Measurements from ENCODE around the gene GPR75.
"Not testable (repeated sequence)": the region's sequence is repeated elsewhere in the genome, so short reads cannot be mapped to it uniquely, and the experiment has no call there.

GPR75 gene

DNA sequence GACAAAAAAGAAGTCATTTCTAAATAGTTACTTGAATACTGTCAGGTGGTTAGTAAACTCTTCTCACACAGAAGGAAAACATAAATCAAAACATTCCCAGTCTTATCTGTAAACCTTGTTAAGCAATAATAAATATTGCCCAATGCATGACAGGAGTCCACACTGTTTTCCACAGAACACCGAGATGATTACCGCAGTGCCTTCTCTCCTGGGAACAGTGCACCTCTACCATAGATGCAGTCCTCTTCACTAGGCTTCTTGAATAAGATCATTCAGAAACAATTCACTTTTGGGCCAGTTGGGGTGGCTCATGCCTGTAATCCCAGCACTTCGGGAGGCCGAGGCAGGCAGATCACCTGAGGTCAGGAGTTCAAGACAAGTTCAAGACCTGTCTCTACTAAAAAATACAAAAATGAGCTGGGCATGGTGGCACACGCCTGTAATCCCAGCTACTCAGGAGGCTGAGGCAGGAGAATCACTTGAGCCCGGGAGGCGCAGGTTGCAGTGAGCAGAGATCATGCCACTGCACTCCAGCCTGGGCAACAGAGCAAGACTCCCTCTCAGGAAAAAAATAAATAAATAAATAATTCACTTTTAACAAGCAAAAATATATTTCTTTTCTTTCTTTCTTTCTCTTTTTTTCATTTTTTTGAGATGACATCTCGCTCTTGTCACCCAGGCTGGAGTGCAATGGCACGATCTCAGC, 8.6 kb downstream of the GPR75 start:
- not testable (repeated sequence) for H3K9ac ChIP-seq (ENCODE audit: low read depth, low read length); H3K4me2 ChIP-seq (ENCODE audit: low read length); H3K9me3 ChIP-seq (replicated peaks; ENCODE audit: low read length); H3K4me1 ChIP-seq (ENCODE audit: control insufficient read depth, insufficient read depth, low read length); H3K4me3 ChIP-seq (ENCODE audit: low read length); H3K27me3 ChIP-seq (ENCODE audit: control insufficient read depth, insufficient read depth, low read length)
- peaks cover 15% of the 10 kb centered on the region for H3K36me3 ChIP-seq (ENCODE audit: insufficient read depth, low read length)

DNA sequence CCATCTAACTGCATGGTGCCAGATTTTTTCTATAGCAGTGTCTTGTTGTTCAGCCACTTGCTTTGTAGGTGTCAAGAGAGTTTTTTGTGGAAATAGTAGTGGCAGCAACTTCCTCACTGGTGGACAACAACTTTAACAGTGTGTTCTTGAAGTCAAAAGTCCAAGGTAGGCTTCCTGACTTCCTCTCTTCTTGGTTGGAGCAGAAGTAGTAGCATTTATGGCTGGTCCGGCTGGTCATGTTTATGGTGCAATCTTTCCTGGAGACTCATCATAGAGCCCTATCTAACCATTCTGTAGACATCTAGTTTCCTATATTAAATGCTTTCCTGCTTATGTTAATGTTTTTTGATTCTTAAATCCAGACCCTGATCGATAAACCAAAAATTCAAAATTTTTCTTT, 11.7 kb downstream of the GPR75 start:
- H3K36me3 ChIP-seq (ENCODE audit: insufficient read depth, low read length), result peaks cover 4% of the 10 kb centered on the region
- H3K9ac ChIP-seq (ENCODE audit: low read depth, low read length), result no peak overlapping the region
- H3K27me3 ChIP-seq (ENCODE audit: control insufficient read depth, insufficient read depth, low read length), result no peaks in the 10 kb centered on the region
- no peaks in the 10 kb centered on the region for H3K9me3 ChIP-seq (replicated peaks; ENCODE audit: low read length)
- H3K4me2 ChIP-seq (ENCODE audit: low read length), result no peak overlapping the region
- no peak overlapping the region for H3K4me3 ChIP-seq (ENCODE audit: low read length)
- H3K4me1 ChIP-seq (ENCODE audit: control insufficient read depth, insufficient read depth, low read length), result no peaks in the 10 kb centered on the region

DNA sequence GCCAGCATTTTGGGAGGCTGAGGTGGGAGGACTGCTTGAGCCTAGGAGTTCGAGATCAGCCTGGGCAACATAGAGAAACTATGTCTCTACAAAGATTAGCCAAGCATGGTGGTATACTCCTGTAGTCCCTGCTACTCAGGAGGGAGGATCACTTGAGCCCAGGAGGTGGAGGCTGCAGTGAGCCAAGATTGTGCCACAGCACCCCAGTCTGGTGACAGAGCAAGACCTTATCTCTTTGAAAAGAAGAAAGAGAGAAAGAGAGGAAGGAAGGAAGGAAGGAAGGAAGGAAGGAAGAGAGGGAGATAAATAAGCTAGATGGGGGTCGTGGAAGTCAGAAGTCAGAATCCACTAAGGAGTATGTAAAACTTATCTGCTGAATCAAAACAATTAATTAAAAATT, 16.2 kb downstream of the GPR75 start:
- Histone ChIP-seq H3K4me2 (ENCODE audit: low read length) (no peak overlapping the region), H3K36me3 (ENCODE audit: insufficient read depth, low read length) (no peaks in the 10 kb centered on the region), H3K4me1 (ENCODE audit: control insufficient read depth, insufficient read depth, low read length) (no peaks in the 10 kb centered on the region), H3K9me3 (replicated peaks; ENCODE audit: low read length) (no peaks in the 10 kb centered on the region), H3K4me3 (ENCODE audit: low read length) (no peak overlapping the region), H3K9ac (ENCODE audit: low read depth, low read length) (no peak overlapping the region), H3K27me3 (ENCODE audit: control insufficient read depth, insufficient read depth, low read length) (no peaks in the 10 kb centered on the region)

DNA sequence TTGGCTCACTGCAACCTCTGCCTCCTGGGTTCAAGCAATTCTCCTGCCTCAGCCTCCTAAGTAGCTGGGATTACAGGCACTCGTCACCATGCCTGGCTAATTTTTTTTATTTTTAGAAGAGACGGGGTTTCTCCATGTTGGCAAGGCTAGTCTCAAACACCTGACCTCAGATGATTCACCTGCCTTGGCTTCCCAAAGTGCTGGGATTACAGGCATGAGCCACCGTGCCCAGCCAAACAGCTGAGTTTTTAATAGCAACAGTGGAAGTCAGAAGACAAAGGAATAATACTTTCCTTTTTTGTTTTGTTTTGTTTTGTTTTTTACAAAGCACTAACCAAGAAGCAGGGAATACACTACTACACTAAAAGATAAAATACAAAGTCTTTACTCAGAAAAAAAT, 16.9 kb downstream of the GPR75 start:
- no peaks in the 10 kb centered on the region for H3K27me3 ChIP-seq (ENCODE audit: control insufficient read depth, insufficient read depth, low read length)
- H3K9ac ChIP-seq (ENCODE audit: low read depth, low read length), result no peak overlapping the region
- no peaks in the 10 kb centered on the region for H3K36me3 ChIP-seq (ENCODE audit: insufficient read depth, low read length)
- no peak overlapping the region for H3K4me3 ChIP-seq (ENCODE audit: low read length)
- no peaks in the 10 kb centered on the region for H3K4me1 ChIP-seq (ENCODE audit: control insufficient read depth, insufficient read depth, low read length)
- H3K4me2 ChIP-seq (ENCODE audit: low read length), result no peak overlapping the region
- H3K9me3 ChIP-seq (replicated peaks; ENCODE audit: low read length), result no peaks in the 10 kb centered on the region

DNA sequence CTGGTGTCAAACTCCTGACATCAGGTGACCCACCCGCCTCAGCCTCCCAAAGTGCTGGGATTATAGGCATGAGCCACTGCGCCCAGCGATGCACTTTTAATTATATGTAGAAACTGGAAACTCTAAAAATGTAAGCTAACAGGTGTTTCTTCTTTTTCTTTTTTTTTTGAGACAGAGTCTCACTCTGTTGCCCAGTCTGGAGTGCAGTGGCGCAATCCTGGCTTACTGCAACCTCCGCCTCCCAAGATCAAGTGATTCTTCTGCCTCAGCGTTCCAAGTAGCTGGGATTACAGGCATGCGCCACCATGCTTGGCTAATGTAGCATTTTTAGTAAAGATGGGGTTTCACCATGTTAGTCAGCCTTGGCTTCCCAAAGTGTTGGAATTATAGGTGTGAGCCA, 18.1 kb downstream of the GPR75 start:
- not testable (repeated sequence) for H3K27me3 ChIP-seq (ENCODE audit: control insufficient read depth, insufficient read depth, low read length); H3K4me3 ChIP-seq (ENCODE audit: low read length); H3K9ac ChIP-seq (ENCODE audit: low read depth, low read length); H3K4me1 ChIP-seq (ENCODE audit: control insufficient read depth, insufficient read depth, low read length); H3K9me3 ChIP-seq (replicated peaks; ENCODE audit: low read length); H3K36me3 ChIP-seq (ENCODE audit: insufficient read depth, low read length); H3K4me2 ChIP-seq (ENCODE audit: low read length)

DNA sequence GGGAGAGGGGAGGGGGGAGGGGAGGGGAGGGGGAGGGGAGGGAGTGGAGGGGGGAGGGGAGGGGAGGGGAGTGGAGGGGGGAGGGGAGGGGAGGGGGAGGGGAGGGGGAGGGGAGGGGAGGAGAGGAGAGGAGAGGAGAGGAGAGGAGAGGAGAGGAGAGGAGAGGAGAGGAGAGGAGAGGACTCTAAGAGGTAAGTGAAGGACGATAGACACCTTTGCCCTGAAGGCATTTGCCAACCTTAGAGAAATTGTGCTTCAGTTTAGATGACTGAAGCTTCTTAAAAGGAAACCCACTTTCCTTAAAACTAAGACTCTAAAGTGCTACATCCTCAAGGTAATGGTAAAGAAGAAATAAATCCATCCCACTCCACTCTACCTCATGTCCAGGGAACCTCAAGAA, 19.2 kb downstream of the GPR75 start:
- Histone ChIP-seq H3K4me1 (ENCODE audit: control insufficient read depth, insufficient read depth, low read length) (no peaks in the 10 kb centered on the region), H3K9me3 (replicated peaks; ENCODE audit: low read length) (no peaks in the 10 kb centered on the region), H3K27me3 (ENCODE audit: control insufficient read depth, insufficient read depth, low read length) (no peaks in the 10 kb centered on the region), H3K9ac (ENCODE audit: low read depth, low read length) (no peak overlapping the region), H3K36me3 (ENCODE audit: insufficient read depth, low read length) (peaks cover 3% of the 10 kb centered on the region), H3K4me2 (ENCODE audit: low read length) (no peak overlapping the region), H3K4me3 (ENCODE audit: low read length) (no peak overlapping the region)

DNA sequence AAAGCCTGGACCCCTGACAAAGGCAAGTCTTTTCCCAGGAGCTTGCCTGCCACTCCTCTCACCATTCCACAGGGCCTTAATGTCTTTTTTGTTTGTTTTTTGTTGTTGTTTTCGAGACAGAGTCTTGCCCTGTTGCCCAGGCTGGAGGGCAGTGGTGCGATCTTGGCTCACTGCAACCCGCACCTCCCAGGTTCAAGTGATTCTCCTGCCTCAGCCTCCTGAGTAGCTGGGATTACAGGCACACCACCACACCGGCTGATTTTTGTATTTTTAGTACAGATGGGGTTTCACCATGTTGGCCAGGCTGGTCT, 29.8 kb downstream of the GPR75 start:
- H3K9me3 ChIP-seq (replicated peaks; ENCODE audit: low read length); H3K27me3 ChIP-seq (ENCODE audit: control insufficient read depth, insufficient read depth, low read length); H3K4me3 ChIP-seq (ENCODE audit: low read length); H3K9ac ChIP-seq (ENCODE audit: low read depth, low read length); H3K36me3 ChIP-seq (ENCODE audit: insufficient read depth, low read length); H3K4me1 ChIP-seq (ENCODE audit: control insufficient read depth, insufficient read depth, low read length); H3K4me2 ChIP-seq (ENCODE audit: low read length): not testable (repeated sequence)

DNA sequence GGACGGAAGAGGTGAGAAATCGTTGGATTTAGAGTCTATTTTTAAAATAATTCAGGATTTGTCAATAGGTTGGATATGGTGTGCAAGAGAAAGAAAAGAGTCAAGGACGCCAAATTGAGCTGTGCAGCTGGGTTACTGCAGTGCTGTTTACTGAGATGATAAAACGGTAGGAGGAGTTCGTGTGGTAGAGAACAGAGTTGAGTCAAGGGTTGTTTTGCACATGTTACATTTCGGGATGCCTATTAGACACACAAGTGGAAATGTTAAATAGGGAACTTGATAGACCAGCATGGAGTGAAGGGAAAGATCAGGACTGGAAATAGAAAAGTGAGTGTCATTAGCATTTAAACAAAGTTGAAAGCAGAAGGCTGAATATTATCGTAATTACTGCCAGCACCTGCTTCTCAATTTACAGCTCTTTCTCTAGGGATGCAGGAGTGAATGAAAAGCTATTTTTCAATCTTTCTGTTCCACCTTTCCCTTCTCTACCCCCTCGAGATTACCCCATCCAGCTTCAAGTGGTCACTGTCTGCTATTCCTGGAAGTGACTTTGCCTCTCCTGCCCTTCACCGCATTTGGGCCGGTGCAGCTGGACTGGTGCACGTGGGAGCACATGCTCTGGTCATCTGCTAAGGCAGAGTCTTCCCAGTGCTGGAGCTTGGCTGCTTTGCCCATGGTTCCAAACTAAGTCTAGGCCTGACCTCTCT, 30.3 kb downstream of the GPR75 start:
- Histone ChIP-seq H3K4me3 (ENCODE audit: low read length) (no peak overlapping the region), H3K9me3 (replicated peaks; ENCODE audit: low read length) (no peaks in the 10 kb centered on the region), H3K4me1 (ENCODE audit: control insufficient read depth, insufficient read depth, low read length) (no peaks in the 10 kb centered on the region), H3K4me2 (ENCODE audit: low read length) (no peak overlapping the region), H3K27me3 (ENCODE audit: control insufficient read depth, insufficient read depth, low read length) (no peaks in the 10 kb centered on the region), H3K9ac (ENCODE audit: low read depth, low read length) (no peak overlapping the region), H3K36me3 (ENCODE audit: insufficient read depth, low read length) (peaks cover 8% of the 10 kb centered on the region)

DNA sequence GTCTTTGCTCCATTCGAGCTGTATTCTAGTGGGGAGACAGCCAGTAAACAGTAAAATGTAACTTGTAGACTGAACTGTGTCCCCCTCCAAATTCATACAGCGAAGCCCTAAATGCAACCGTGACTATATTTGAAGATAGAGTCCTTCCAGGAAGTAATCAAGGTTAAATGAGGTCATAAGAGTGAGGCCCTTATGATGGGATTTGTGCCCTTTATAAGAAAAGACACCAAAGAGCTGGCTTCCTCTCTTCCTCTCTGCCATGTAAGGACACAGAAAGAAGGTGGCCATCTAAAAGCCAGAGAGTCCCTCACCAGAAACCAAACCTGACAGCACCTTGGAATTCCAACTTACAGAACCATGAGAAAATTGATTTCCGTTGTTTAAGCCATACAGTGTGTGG, 31.4 kb downstream of the GPR75 start:
- no peak overlapping the region for H3K4me3 ChIP-seq (ENCODE audit: low read length)

DNA sequence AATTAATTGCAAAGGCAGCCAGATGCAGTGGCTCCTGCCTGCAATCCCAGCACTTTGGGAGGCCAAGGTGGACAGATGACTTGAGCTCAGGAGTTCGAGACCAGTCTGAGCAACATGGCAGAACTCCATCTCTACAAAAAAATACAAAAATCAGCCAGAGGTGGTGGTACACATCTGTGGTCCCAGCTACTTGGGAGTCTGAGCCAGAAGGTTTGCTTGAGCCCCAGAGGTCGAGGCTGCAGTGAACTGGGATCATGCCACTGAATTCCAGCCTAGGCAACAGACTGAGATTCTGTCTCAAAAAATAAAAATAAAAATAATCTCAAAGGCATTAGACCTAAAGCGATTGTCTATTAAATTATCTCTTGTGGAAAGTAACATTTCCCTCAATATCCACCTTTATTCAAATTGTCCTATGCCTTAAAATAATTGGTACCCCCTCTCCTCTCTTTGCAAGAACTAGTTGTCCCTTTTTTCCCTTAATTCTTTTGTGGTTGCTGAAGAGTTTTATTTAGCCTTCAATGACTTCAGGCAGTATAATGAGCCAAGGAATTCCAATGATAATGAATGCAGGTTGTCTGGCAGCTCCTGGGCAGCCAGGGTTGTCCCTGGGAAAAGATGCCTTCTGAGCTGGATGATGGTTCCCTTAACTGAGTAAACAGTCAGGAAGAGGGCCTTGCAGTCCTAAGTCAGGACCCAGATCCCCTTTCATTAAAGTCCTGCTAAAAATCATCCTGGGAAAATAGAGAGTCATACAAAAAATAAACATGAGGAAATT, 32.2 kb downstream of the GPR75 start:
- Histone ChIP-seq H3K4me3 (ENCODE audit: low read length) (no peak overlapping the region), H3K9ac (ENCODE audit: low read depth, low read length) (no peak overlapping the region), H3K9me3 (replicated peaks; ENCODE audit: low read length) (no peaks in the 10 kb centered on the region), H3K4me1 (ENCODE audit: control insufficient read depth, insufficient read depth, low read length) (no peaks in the 10 kb centered on the region), H3K27me3 (ENCODE audit: control insufficient read depth, insufficient read depth, low read length) (no peaks in the 10 kb centered on the region), H3K36me3 (ENCODE audit: insufficient read depth, low read length) (peaks cover 8% of the 10 kb centered on the region), H3K4me2 (ENCODE audit: low read length) (no peak overlapping the region)

More for the DNA sequence above, 31.4 kb downstream of the GPR75 start:
- Histone ChIP-seq H3K36me3 (ENCODE audit: insufficient read depth, low read length) (peaks cover 8% of the 10 kb centered on the region), H3K9me3 (replicated peaks; ENCODE audit: low read length) (no peaks in the 10 kb centered on the region), H3K4me2 (ENCODE audit: low read length) (no peak overlapping the region), H3K27me3 (ENCODE audit: control insufficient read depth, insufficient read depth, low read length) (no peaks in the 10 kb centered on the region), H3K9ac (ENCODE audit: low read depth, low read length) (no peak overlapping the region), H3K4me1 (ENCODE audit: control insufficient read depth, insufficient read depth, low read length) (no peaks in the 10 kb centered on the region)

DNA sequence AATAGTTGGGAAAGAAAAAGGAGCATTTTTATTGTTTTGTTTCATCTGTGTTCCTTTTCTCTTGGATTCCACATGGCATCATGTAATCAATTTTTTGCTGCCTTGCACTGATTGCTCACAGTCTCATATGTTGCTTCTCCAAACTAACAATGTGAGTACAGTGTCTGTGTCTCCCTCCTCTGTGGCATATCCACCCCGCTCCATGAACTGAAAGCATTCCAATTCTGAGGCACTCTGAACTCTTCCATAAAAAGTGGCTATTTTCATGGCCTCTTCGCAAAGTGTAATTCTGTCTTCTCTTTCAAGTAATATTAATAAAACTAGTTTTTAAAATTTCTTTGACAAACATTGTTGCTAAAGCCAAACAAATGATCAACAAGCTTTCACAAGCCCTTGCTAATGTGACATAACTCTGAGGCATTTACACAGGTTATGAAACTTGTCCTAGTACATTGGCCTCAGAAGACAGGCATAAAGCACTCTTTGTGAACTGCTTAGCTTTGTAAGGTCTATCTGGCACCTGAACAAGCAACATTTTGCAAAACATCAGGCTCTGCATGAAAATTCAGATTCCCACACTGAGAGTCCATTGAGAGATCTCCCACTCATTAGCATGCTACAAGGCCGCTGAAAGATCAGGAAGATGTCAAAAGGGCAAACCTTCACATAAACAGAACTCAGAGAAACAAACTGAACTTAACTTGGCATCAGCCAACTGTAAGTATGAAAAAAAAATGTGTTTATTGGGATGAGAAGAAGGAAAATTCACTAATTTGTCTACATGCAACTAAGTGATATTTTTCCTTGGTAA, 33.0 kb downstream of the GPR75 start:
- Histone ChIP-seq H3K27me3 (ENCODE audit: control insufficient read depth, insufficient read depth, low read length) (no peaks in the 10 kb centered on the region), H3K4me1 (ENCODE audit: control insufficient read depth, insufficient read depth, low read length) (no peaks in the 10 kb centered on the region), H3K36me3 (ENCODE audit: insufficient read depth, low read length) (peaks cover 8% of the 10 kb centered on the region), H3K9ac (ENCODE audit: low read depth, low read length) (no peak overlapping the region), H3K4me3 (ENCODE audit: low read length) (no peak overlapping the region), H3K4me2 (ENCODE audit: low read length) (no peak overlapping the region), H3K9me3 (replicated peaks; ENCODE audit: low read length) (no peaks in the 10 kb centered on the region)
